ENCODE measurements around the gene CHMP5. TPM values are rescaled to one million over a fixed set of nuclear protein-coding genes. Genes with fewer than 3 reads are reported as not detected.

The CHMP5 gene
- total RNA-seq, 1 donor from 2014 or later: 70.7 TPM

- Mint-ChIP-seq H3K27ac (peak overlapping the region; percentile 81), H3K9me3 (no peaks in the 10 kb centered on the region), H3K36me3 (ENCODE audit: low read depth) (peaks cover 43% of the 10 kb centered on the region), H3K27me3 (ENCODE audit: insufficient read depth) (no peaks in the 10 kb centered on the region), H3K4me1 (ENCODE audit: low read depth) (peaks cover 57% of the 10 kb centered on the region), H3K4me3 (peak overlapping the region; percentile 90)
- intact Hi-C loops (cut with micrococcal nuclease): loop anchor here (5.0 kb wide), 1 partner anchor 715 kb away; the partner anchor contains the start of genes SMIM27 and TOPORS
- DNase-seq (ENCODE audit: low spot score): no peak
Measured at GRCh38 chr9:33267151-33267767, 2.4 kb downstream of the CHMP5 start.

- intact Hi-C loops (cut with micrococcal nuclease): no loop called here
- H3K27me3 Mint-ChIP-seq (ENCODE audit: insufficient read depth): no peaks in the 10 kb centered on the region
- H3K4me3 Mint-ChIP-seq: no peak overlapping the region
- peaks cover 64% of the 10 kb centered on the region for H3K4me1 Mint-ChIP-seq (ENCODE audit: low read depth)
- DNase-seq (ENCODE audit: low spot score): no peak
- H3K27ac Mint-ChIP-seq: no peak overlapping the region
- H3K36me3 Mint-ChIP-seq (ENCODE audit: low read depth): peaks cover 47% of the 10 kb centered on the region
- H3K9me3 Mint-ChIP-seq: no peaks in the 10 kb centered on the region
Measured at GRCh38 chr9:33270146-33270545, 5.3 kb downstream of the CHMP5 start.

GRCh38 chr9:33272061-33272460 lies 7.2 kb downstream of the CHMP5 start:
- DNase-seq (ENCODE audit: low spot score): no peak
- H3K27ac Mint-ChIP-seq: no peak overlapping the region
- peaks cover 55% of the 10 kb centered on the region for H3K36me3 Mint-ChIP-seq (ENCODE audit: low read depth)
- no peaks in the 10 kb centered on the region for H3K9me3 Mint-ChIP-seq
- peaks cover 45% of the 10 kb centered on the region for H3K4me1 Mint-ChIP-seq (ENCODE audit: low read depth)
- intact Hi-C loops (cut with micrococcal nuclease): no loop called here
- H3K4me3 Mint-ChIP-seq: no peak overlapping the region
- H3K27me3 Mint-ChIP-seq (ENCODE audit: insufficient read depth): no peaks in the 10 kb centered on the region

GRCh38 chr9:33273266-33273971 lies 8.6 kb downstream of the CHMP5 start:
- Mint-ChIP-seq H3K9me3 (no peaks in the 10 kb centered on the region), H3K4me1 (ENCODE audit: low read depth) (peaks cover 40% of the 10 kb centered on the region), H3K36me3 (ENCODE audit: low read depth) (peaks cover 59% of the 10 kb centered on the region), H3K27me3 (ENCODE audit: insufficient read depth) (no peaks in the 10 kb centered on the region), H3K4me3 (no peak overlapping the region), H3K27ac (no peak overlapping the region)
- intact Hi-C loops (cut with micrococcal nuclease): no loop called here
- no peak for DNase-seq (ENCODE audit: low spot score)

- intact Hi-C loops (cut with micrococcal nuclease): no loop called here
- Mint-ChIP-seq H3K9me3 (no peaks in the 10 kb centered on the region), H3K4me3 (no peak overlapping the region), H3K27ac (no peak overlapping the region), H3K27me3 (ENCODE audit: insufficient read depth) (no peaks in the 10 kb centered on the region), H3K36me3 (ENCODE audit: low read depth) (peaks cover 59% of the 10 kb centered on the region), H3K4me1 (ENCODE audit: low read depth) (peaks cover 40% of the 10 kb centered on the region)
- DNase-seq (ENCODE audit: low spot score): no peak
Measured at GRCh38 chr9:33273972-33274328, 9.1 kb downstream of the CHMP5 start.

- Mint-ChIP-seq H3K27me3 (ENCODE audit: insufficient read depth) (no peaks in the 10 kb centered on the region), H3K4me1 (ENCODE audit: low read depth) (peaks cover 26% of the 10 kb centered on the region), H3K36me3 (ENCODE audit: low read depth) (peaks cover 56% of the 10 kb centered on the region), H3K4me3 (no peak overlapping the region), H3K27ac (peak overlapping the region; percentile 24), H3K9me3 (no peaks in the 10 kb centered on the region)
- DNase-seq (ENCODE audit: low spot score): no peak
- intact Hi-C loops (cut with micrococcal nuclease): no loop called here
Measured at GRCh38 chr9:33277484-33277883, 12.6 kb downstream of the CHMP5 start.

GRCh38 chr9:33285502-33285901 lies 20.7 kb downstream of the CHMP5 start:
- Mint-ChIP-seq H3K27ac (no peak overlapping the region), H3K27me3 (ENCODE audit: insufficient read depth) (no peaks in the 10 kb centered on the region), H3K9me3 (no peaks in the 10 kb centered on the region), H3K36me3 (ENCODE audit: low read depth) (peaks cover 29% of the 10 kb centered on the region), H3K4me3 (no peak overlapping the region), H3K4me1 (ENCODE audit: low read depth) (peaks cover 12% of the 10 kb centered on the region)
- DNase-seq (ENCODE audit: low spot score): no peak
- intact Hi-C loops (cut with micrococcal nuclease): no loop called here

GRCh38 chr9:33287087-33287490 lies 22.2 kb downstream of the CHMP5 start:
- Mint-ChIP-seq H3K9me3 (no peaks in the 10 kb centered on the region), H3K27ac (peak overlapping the region; percentile 35), H3K36me3 (ENCODE audit: low read depth) (peaks cover 24% of the 10 kb centered on the region), H3K27me3 (ENCODE audit: insufficient read depth) (no peaks in the 10 kb centered on the region), H3K4me3 (no peak overlapping the region), H3K4me1 (ENCODE audit: low read depth) (peaks cover 24% of the 10 kb centered on the region)
- peak; percentile 48 for DNase-seq (ENCODE audit: low spot score)
- intact Hi-C loops (cut with micrococcal nuclease): loop anchor here (2.0 kb wide), 2 partner anchors 56 to 128 kb away; no protein-coding TSS in a partner anchor

GRCh38 chr9:33288235-33288634 lies 23.4 kb downstream of the CHMP5 start:
- H3K27me3 Mint-ChIP-seq (ENCODE audit: insufficient read depth): no peaks in the 10 kb centered on the region
- H3K4me3 Mint-ChIP-seq: no peak overlapping the region
- intact Hi-C loops (cut with micrococcal nuclease): no loop called here
- peaks cover 35% of the 10 kb centered on the region for H3K4me1 Mint-ChIP-seq (ENCODE audit: low read depth)
- no peak for DNase-seq (ENCODE audit: low spot score)
- peak overlapping the region; percentile 63 for H3K27ac Mint-ChIP-seq
- H3K36me3 Mint-ChIP-seq (ENCODE audit: low read depth): peaks cover 22% of the 10 kb centered on the region
- H3K9me3 Mint-ChIP-seq: no peaks in the 10 kb centered on the region

GRCh38 chr9:33288828-33289483 lies 24.1 kb downstream of the CHMP5 start:
- Mint-ChIP-seq H3K9me3 (no peaks in the 10 kb centered on the region), H3K4me3 (no peak overlapping the region), H3K4me1 (ENCODE audit: low read depth) (peaks cover 41% of the 10 kb centered on the region), H3K27me3 (ENCODE audit: insufficient read depth) (no peaks in the 10 kb centered on the region), H3K27ac (no peak overlapping the region), H3K36me3 (ENCODE audit: low read depth) (peaks cover 21% of the 10 kb centered on the region)
- DNase-seq (ENCODE audit: low spot score): no peak
- intact Hi-C loops (cut with micrococcal nuclease): no loop called here

- Mint-ChIP-seq H3K4me3 (peak overlapping the region; percentile 93), H3K4me1 (ENCODE audit: low read depth) (peaks cover 46% of the 10 kb centered on the region), H3K36me3 (ENCODE audit: low read depth) (peaks cover 23% of the 10 kb centered on the region), H3K27ac (peak overlapping the region; percentile 100), H3K9me3 (no peaks in the 10 kb centered on the region), H3K27me3 (ENCODE audit: insufficient read depth) (no peaks in the 10 kb centered on the region)
- DNase-seq (ENCODE audit: low spot score): no peak
- intact Hi-C loops (cut with micrococcal nuclease): no loop called here
Measured at GRCh38 chr9:33289496-33289895, 24.6 kb downstream of the CHMP5 start.

GRCh38 chr9:33289936-33290246 lies 25.0 kb downstream of the CHMP5 start:
- H3K27ac Mint-ChIP-seq: peak overlapping the region; percentile 100
- no peak for DNase-seq (ENCODE audit: low spot score)
- intact Hi-C loops (cut with micrococcal nuclease): loop anchor here (1.0 to 5.0 kb wide), 12 partner anchors 16 to 759 kb away; partner anchors contain the start of genes APTX, B4GALT1, BAG1 and DNAJA1
- H3K9me3 Mint-ChIP-seq: no peaks in the 10 kb centered on the region
- H3K36me3 Mint-ChIP-seq (ENCODE audit: low read depth): peaks cover 25% of the 10 kb centered on the region
- peak overlapping the region; percentile 93 for H3K4me3 Mint-ChIP-seq
- no peaks in the 10 kb centered on the region for H3K27me3 Mint-ChIP-seq (ENCODE audit: insufficient read depth)
- peaks cover 50% of the 10 kb centered on the region for H3K4me1 Mint-ChIP-seq (ENCODE audit: low read depth)

Data from activated T-helper 1 cell treated with anti-CD3 and anti-CD28 coated beads, Interleukin-12 subunit alpha, Interleukin-12 subunit beta, Interleukin-2, Interleukin-4 antibody, amounts not matched to agents 30 ng/mL and 10 ng/mL and 1 ng/mL, durations not matched to agents 14 hours and 24 hours and 36 hours (primary cell).